ENCODE data around the gene MPRIP. TPM values are rescaled to one million over a fixed set of nuclear protein-coding genes. Genes with fewer than 3 reads are reported as not detected.

The MPRIP gene
- total RNA-seq, 1 donor = 62.9 TPM

GRCh38 chr17:17088541-17089525, 46.6 kb downstream of the MPRIP start:
- H3K4me3 ChIP-seq (ENCODE audit: low read length) = no peak overlapping the region
- no peaks in the 10 kb centered on the region for H3K27me3 ChIP-seq (ENCODE audit: insufficient read depth, low read length)
- H3K4me1 ChIP-seq (ENCODE audit: insufficient read depth, low read length) = peaks cover 3% of the 10 kb centered on the region
- H3K9me3 ChIP-seq (ENCODE audit: low read depth, low read length) = no peaks in the 10 kb centered on the region

GRCh38 chr17:17089796-17090641, 47.8 kb downstream of the MPRIP start:
- Histone ChIP-seq H3K4me3 (ENCODE audit: low read length) (no peak overlapping the region), H3K4me1 (ENCODE audit: insufficient read depth, low read length) (peaks cover 3% of the 10 kb centered on the region), H3K27me3 (ENCODE audit: insufficient read depth, low read length) (no peaks in the 10 kb centered on the region), H3K9me3 (ENCODE audit: low read depth, low read length) (no peaks in the 10 kb centered on the region)

- Histone ChIP-seq H3K9me3 (ENCODE audit: low read depth, low read length) (no peaks in the 10 kb centered on the region), H3K27me3 (ENCODE audit: insufficient read depth, low read length) (no peaks in the 10 kb centered on the region)
These were observed 48.4 kb downstream of the MPRIP start for GRCh38 chr17:17090642-17091103.

GRCh38 chr17:17091276-17091675, 49.0 kb downstream of the MPRIP start:
- H3K9me3 ChIP-seq (ENCODE audit: low read depth, low read length) = no peaks in the 10 kb centered on the region
- no peaks in the 10 kb centered on the region for H3K27me3 ChIP-seq (ENCODE audit: insufficient read depth, low read length)
- peaks cover 3% of the 10 kb centered on the region for H3K4me1 ChIP-seq (ENCODE audit: insufficient read depth, low read length)
- no peak overlapping the region for H3K4me3 ChIP-seq (ENCODE audit: low read length)

More at GRCh38 chr17:17090642-17091103, 48.4 kb downstream of the MPRIP start:
- no peak overlapping the region for H3K4me3 ChIP-seq (ENCODE audit: low read length)
- peaks cover 3% of the 10 kb centered on the region for H3K4me1 ChIP-seq (ENCODE audit: insufficient read depth, low read length)

GRCh38 chr17:17091856-17092756, 49.8 kb downstream of the MPRIP start:
- Histone ChIP-seq H3K4me1 (ENCODE audit: insufficient read depth, low read length) (peaks cover 3% of the 10 kb centered on the region), H3K4me3 (ENCODE audit: low read length) (no peak overlapping the region), H3K9me3 (ENCODE audit: low read depth, low read length) (no peaks in the 10 kb centered on the region), H3K27me3 (ENCODE audit: insufficient read depth, low read length) (no peaks in the 10 kb centered on the region)

- H3K4me3 ChIP-seq (ENCODE audit: low read length) = no peak overlapping the region
- no peaks in the 10 kb centered on the region for H3K4me1 ChIP-seq (ENCODE audit: insufficient read depth, low read length)
These were observed 51.5 kb downstream of the MPRIP start for GRCh38 chr17:17093764-17094163.

GRCh38 chr17:17096438-17097178, 54.4 kb downstream of the MPRIP start:
- H3K27me3 ChIP-seq (ENCODE audit: insufficient read depth, low read length) = no peaks in the 10 kb centered on the region
- H3K4me3 ChIP-seq (ENCODE audit: low read length) = no peak overlapping the region
- no peaks in the 10 kb centered on the region for H3K9me3 ChIP-seq (ENCODE audit: low read depth, low read length)
- no peaks in the 10 kb centered on the region for H3K4me1 ChIP-seq (ENCODE audit: insufficient read depth, low read length)

More at GRCh38 chr17:17093764-17094163, 51.5 kb downstream of the MPRIP start:
- Histone ChIP-seq H3K9me3 (ENCODE audit: low read depth, low read length) (no peaks in the 10 kb centered on the region), H3K27me3 (ENCODE audit: insufficient read depth, low read length) (no peaks in the 10 kb centered on the region)

- Histone ChIP-seq H3K9me3 (ENCODE audit: low read depth, low read length) (no peaks in the 10 kb centered on the region), H3K27me3 (ENCODE audit: insufficient read depth, low read length) (no peaks in the 10 kb centered on the region), H3K4me3 (ENCODE audit: low read length) (no peak overlapping the region), H3K4me1 (ENCODE audit: insufficient read depth, low read length) (no peaks in the 10 kb centered on the region)
These were observed 55.6 kb downstream of the MPRIP start for GRCh38 chr17:17097763-17098345.

GRCh38 chr17:17098551-17099179, 56.4 kb downstream of the MPRIP start:
- H3K27me3 ChIP-seq (ENCODE audit: insufficient read depth, low read length) = no peaks in the 10 kb centered on the region
- no peaks in the 10 kb centered on the region for H3K9me3 ChIP-seq (ENCODE audit: low read depth, low read length)
- H3K4me3 ChIP-seq (ENCODE audit: low read length) = no peak overlapping the region
- H3K4me1 ChIP-seq (ENCODE audit: insufficient read depth, low read length) = no peaks in the 10 kb centered on the region

- H3K9me3 ChIP-seq (ENCODE audit: low read depth, low read length) = no peaks in the 10 kb centered on the region
- no peak overlapping the region for H3K4me3 ChIP-seq (ENCODE audit: low read length)
- no peaks in the 10 kb centered on the region for H3K27me3 ChIP-seq (ENCODE audit: insufficient read depth, low read length)
- H3K4me1 ChIP-seq (ENCODE audit: insufficient read depth, low read length) = no peaks in the 10 kb centered on the region
These were observed 59.9 kb downstream of the MPRIP start for GRCh38 chr17:17102176-17102575.

- H3K4me1 ChIP-seq (ENCODE audit: insufficient read depth, low read length) = peaks cover 8% of the 10 kb centered on the region
- H3K4me3 ChIP-seq (ENCODE audit: low read length) = no peak overlapping the region
- H3K9me3 ChIP-seq (ENCODE audit: low read depth, low read length) = no peaks in the 10 kb centered on the region
- no peaks in the 10 kb centered on the region for H3K27me3 ChIP-seq (ENCODE audit: insufficient read depth, low read length)
These were observed 60.9 kb downstream of the MPRIP start for GRCh38 chr17:17103160-17103559.

- peaks cover 17% of the 10 kb centered on the region for H3K4me1 ChIP-seq (ENCODE audit: insufficient read depth, low read length)
- no peaks in the 10 kb centered on the region for H3K9me3 ChIP-seq (ENCODE audit: low read depth, low read length)
- no peak overlapping the region for H3K4me3 ChIP-seq (ENCODE audit: low read length)
- H3K27me3 ChIP-seq (ENCODE audit: insufficient read depth, low read length) = no peaks in the 10 kb centered on the region
These were observed 61.8 kb downstream of the MPRIP start for GRCh38 chr17:17104036-17104435.

- Histone ChIP-seq H3K4me1 (ENCODE audit: insufficient read depth, low read length) (peaks cover 22% of the 10 kb centered on the region), H3K27me3 (ENCODE audit: insufficient read depth, low read length) (no peaks in the 10 kb centered on the region), H3K4me3 (ENCODE audit: low read length) (no peak overlapping the region), H3K9me3 (ENCODE audit: low read depth, low read length) (no peaks in the 10 kb centered on the region)
These were observed 62.2 kb downstream of the MPRIP start for GRCh38 chr17:17104494-17104893.

Measured in mononuclear cell (primary cell).